Keratinocyte (primary cell): ENCODE results near the gene MIB2. TPM values are rescaled to one million over a fixed set of nuclear protein-coding genes. Genes with fewer than 3 reads are reported as not detected.
"Not testable (repeated sequence)": the region's sequence is repeated elsewhere in the genome, so short reads cannot be mapped to it uniquely, and the experiment has no call there.

Source experiments
- DNase-seq: peaks from one replicate; pipeline ENCODE4 v3.0.0-alpha.2; 2011; ENCODE audit warnings: low read depth, missing footprints, low spot score
- FAIRE-seq: peaks from 2 replicates; lab custom pipeline; 2011; peaks lifted over from hg19 to GRCh38; lab: Jason Lieb, UNC
- H2AFZ ChIP-seq: 2 replicates; pipeline ENCODE4 v1.6.0; 2012; ENCODE audit warnings: low read length, control low read depth, inconsistent platforms; ENCODE audit not compliant: control insufficient read depth
- H3K27ac ChIP-seq: 2 replicates; pipeline ENCODE4 v1.5.1; 2011; ENCODE audit warnings: low read length; ENCODE audit not compliant: control insufficient read depth, insufficient read depth
- H3K27me3 ChIP-seq: 3 replicates; pipeline ENCODE4 v1.6.0; 2011; ENCODE audit warnings: low read length; ENCODE audit not compliant: control insufficient read depth, insufficient read depth; ENCODE audit errors: extremely low read depth
- H3K36me3 ChIP-seq, 2 experiments: 2 replicates in 1 of 2; 3 replicates in 1 of 2; pipeline ENCODE4 v1.5.1; 2011; ENCODE audit warnings: low read length in 2 of 2, mild to moderate bottlenecking in 1 of 2; ENCODE audit not compliant: control insufficient read depth in 2 of 2, insufficient read depth in 2 of 2; ENCODE audit errors: extremely low read depth in 1 of 2
- H3K4me1 ChIP-seq: 3 replicates; pipeline ENCODE4 v1.5.1; 2011; ENCODE audit warnings: low read length; ENCODE audit not compliant: control insufficient read depth, insufficient read depth; ENCODE audit errors: extremely low read depth
- H3K4me2 ChIP-seq: 3 replicates; pipeline ENCODE4 v1.6.0; 2011; ENCODE audit warnings: low read depth, low read length; ENCODE audit not compliant: control insufficient read depth, insufficient read depth; ENCODE audit errors: extremely low read depth
- H3K4me3 ChIP-seq, 3 experiments: fragments of 200-600 bp in 1 of 3; sonication (generic) in 1 of 3; 2 replicates in 2 of 3; 3 replicates in 1 of 3; pipeline ENCODE4 v1.5.1; 2011 to 2016; ENCODE audit warnings: low read length in 3 of 3, mild to moderate bottlenecking in 3 of 3, control low read depth in 2 of 3, inconsistent platforms in 1 of 3, low read depth in 1 of 3, mixed read lengths in 1 of 3, mixed run types in 1 of 3, moderate library complexity in 1 of 3; ENCODE audit not compliant: control insufficient read depth in 2 of 3, insufficient read depth in 2 of 3; ENCODE audit errors: extremely low read depth in 1 of 3
- H3K79me2 ChIP-seq: 2 replicates; pipeline ENCODE4 v1.6.0; 2012; ENCODE audit warnings: low read length; ENCODE audit not compliant: control insufficient read depth, insufficient read depth
- H3K9ac ChIP-seq: 3 replicates; pipeline ENCODE4 v1.6.0; 2011; ENCODE audit warnings: low read length; ENCODE audit not compliant: control insufficient read depth, insufficient read depth; ENCODE audit errors: extremely low read depth
- H3K9me1 ChIP-seq: 3 replicates; pipeline ENCODE4 v1.6.0; 2011; ENCODE audit warnings: low read length; ENCODE audit not compliant: control insufficient read depth, insufficient read depth; ENCODE audit errors: extremely low read depth
- H3K9me3 ChIP-seq: 2 replicates; pipeline ENCODE4 v1.5.1; 2012; ENCODE audit warnings: low read depth, low read length; ENCODE audit not compliant: control insufficient read depth
- H4K20me1 ChIP-seq: 3 replicates; pipeline ENCODE4 v1.6.0; 2011; ENCODE audit warnings: low read length; ENCODE audit not compliant: control insufficient read depth, insufficient read depth; ENCODE audit errors: extremely low read depth
- dilution Hi-C: fragments of 300-500 bp; cut with MboI; formaldehyde crosslinking; loops from one replicate; pipeline ENCODE4 v1.7.0; 2020; ENCODE audit warnings: low sequenced_read_pairs; ENCODE audit not compliant: extremely low pct_ligation_motif_present
- polyA plus RNA-seq, 5 experiments: library from polyadenylated mRNA; depleted of rRNA in 3 of 5; stranded (reverse) in 3 of 5; stranded (forward) in 1 of 5; unstranded in 1 of 5; fragments of >200 nt; gene quantifications; 1 replicate in 1 of 5; 2 replicates in 3 of 5; 3 replicates in 1 of 5; pipeline versions ENCODE4 v1.2.1 to v1.2.3, GENCODE V29; 2011 to 2012; ENCODE audit warnings: missing spikeins in 2 of 5, low read depth in 1 of 5, low replicate concordance in 1 of 5

Gene MIB2
- polyA plus RNA-seq, 1 donor (not counting 4 experiments of a cell fraction or from before 2014, with no cell fraction given): 13.9 TPM

- H3K9me3 ChIP-seq, H3K9ac ChIP-seq, H4K20me1 ChIP-seq, DNase-seq, H3K36me3 ChIP-seq, H3K4me3 ChIP-seq, H3K27ac ChIP-seq, H3K9me1 ChIP-seq, H2AFZ ChIP-seq, H3K4me1 ChIP-seq, dilution Hi-C loops, H3K27me3 ChIP-seq, H3K79me2 ChIP-seq, H3K4me2 ChIP-seq, FAIRE-seq: not testable (repeated sequence)
These were observed 22.2 kb downstream of the MIB2 start for GRCh38 chr1:1637479-1637875.

- H3K27me3 ChIP-seq, H4K20me1 ChIP-seq, H3K4me3 ChIP-seq, H3K9me1 ChIP-seq, H3K79me2 ChIP-seq, DNase-seq, H3K4me2 ChIP-seq, H3K36me3 ChIP-seq, FAIRE-seq, H3K9ac ChIP-seq, H3K27ac ChIP-seq, dilution Hi-C loops, H3K9me3 ChIP-seq, H2AFZ ChIP-seq, H3K4me1 ChIP-seq: not testable (repeated sequence)
These were observed 23.2 kb downstream of the MIB2 start for GRCh38 chr1:1638528-1638927.

- H3K9ac ChIP-seq, H2AFZ ChIP-seq, H3K4me3 ChIP-seq, H3K4me2 ChIP-seq, DNase-seq, H3K9me3 ChIP-seq, H4K20me1 ChIP-seq, H3K27me3 ChIP-seq, H3K36me3 ChIP-seq, FAIRE-seq, dilution Hi-C loops, H3K27ac ChIP-seq, H3K9me1 ChIP-seq, H3K4me1 ChIP-seq, H3K79me2 ChIP-seq: not testable (repeated sequence)
These were observed 24.1 kb downstream of the MIB2 start for GRCh38 chr1:1639368-1639767.

- H3K27ac ChIP-seq, H3K27me3 ChIP-seq, H4K20me1 ChIP-seq, H3K4me1 ChIP-seq, dilution Hi-C loops, H2AFZ ChIP-seq, H3K9me1 ChIP-seq, H3K36me3 ChIP-seq, DNase-seq, H3K4me3 ChIP-seq, H3K9ac ChIP-seq, H3K9me3 ChIP-seq, FAIRE-seq, H3K79me2 ChIP-seq, H3K4me2 ChIP-seq: not testable (repeated sequence)
These were observed 24.8 kb downstream of the MIB2 start for GRCh38 chr1:1640081-1640480.

- H3K4me1 ChIP-seq, H3K9me3 ChIP-seq, H3K9me1 ChIP-seq, dilution Hi-C loops, FAIRE-seq, H4K20me1 ChIP-seq, H3K4me2 ChIP-seq, H2AFZ ChIP-seq, H3K27ac ChIP-seq, H3K4me3 ChIP-seq, H3K36me3 ChIP-seq, H3K27me3 ChIP-seq, H3K79me2 ChIP-seq, H3K9ac ChIP-seq, DNase-seq: not testable (repeated sequence)
These were observed 25.6 kb downstream of the MIB2 start for GRCh38 chr1:1640711-1641461.
